HCT116 (cell line): ENCODE data around the gene ABLIM1. TPM values are rescaled to one million over a fixed set of nuclear protein-coding genes. Genes with fewer than 3 reads are reported as not detected.

Source experiments
- ATAC-seq: fragments of 200-7000 bp; cut with Tn5 transposase; 2 replicates; pipeline ENCODE4 v1.9.1; 2020; ENCODE audit warnings: mild to moderate bottlenecking, moderate library complexity
- BruUV-seq: library from RNA; stranded (reverse); fragments of 400-500 nt; replicated peaks from 2 replicates; lab custom pipeline; 2021; lab: Mats Ljungman, UMichigan
- CTCF ChIA-PET: fragments of 300-600 bp; sonication (Branson Sonifier 250); formaldehyde crosslinking; loops from one replicate; lab custom pipeline; 2021; ENCODE audit warnings: antibody characterized with exemption; lab: Charles Lee
- POLR2A ChIA-PET: fragments of 300-600, 350-600 bp; sonication (Branson Sonifier 250); formaldehyde crosslinking; loops from one replicate; lab custom pipeline; 2021; ENCODE audit warnings: antibody characterized with exemption; lab: Charles Lee
- RAD21 ChIA-PET, 2 experiments: fragments of 300-600 bp; sonication (Branson Sonifier 250); formaldehyde crosslinking; loops; one replicate each; lab custom pipeline; 2023; ENCODE audit warnings: low total read pairs in 2 of 2; ENCODE audit not compliant: uncharacterized antibody in 2 of 2, unreplicated experiment in 2 of 2, low non-redundant PET in 1 of 2; lab: Charles Lee
- DNase-seq: peaks from one replicate; pipeline ENCODE4 v3.0.0-alpha.2; 2010; ENCODE audit warnings: low read depth, low spot score
- H2AFZ ChIP-seq: fragments of 200-600 bp; shearing (Covaris generic), sonication (generic); 2 replicates; pipeline ENCODE4 v1.6.1; 2017; ENCODE audit warnings: low read depth, mixed run types, mixed read lengths, antibody characterized with exemption, low read length; ENCODE audit not compliant: poor library complexity, severe bottlenecking
- H3K27ac ChIP-seq: 2 replicates; pipeline ENCODE4 v1.5.1; 2012; ENCODE audit warnings: low read depth, low read length
- H3K27me3 ChIP-seq: fragments of 200-600 bp; sonication (generic); 2 replicates; pipeline ENCODE4 v1.6.1; 2016; ENCODE audit warnings: mixed run types, low read length, mixed read lengths; ENCODE audit not compliant: insufficient read depth
- H3K36me3 ChIP-seq, 2 experiments: fragments of 200-500 bp in 1 of 2; fragments of 200-600 bp in 1 of 2; sonication (Bioruptor generic) in 1 of 2; sonication (generic) in 1 of 2; 2 replicates each; pipeline versions ENCODE4 v1.5.1 to v1.6.1; 2014 to 2016; ENCODE audit warnings: low read length in 2 of 2, inconsistent platforms in 1 of 2, mixed read lengths in 1 of 2, mixed run types in 1 of 2; ENCODE audit not compliant: insufficient read depth in 2 of 2, control insufficient read depth in 1 of 2
- H3K4me1 ChIP-seq, 2 experiments: fragments of 200-600 bp in 1 of 2; sonication (generic) in 1 of 2; 2 replicates each; pipeline versions ENCODE4 v1.5.1 to v1.6.1; 2012 to 2017; ENCODE audit warnings: low read length in 2 of 2, inconsistent platforms in 1 of 2, mild to moderate bottlenecking in 1 of 2, mixed read lengths in 1 of 2, mixed run types in 1 of 2, moderate library complexity in 1 of 2; ENCODE audit not compliant: insufficient read depth in 2 of 2, control insufficient read depth in 1 of 2
- H3K4me2 ChIP-seq: fragments of 200-600 bp; sonication (generic); 2 replicates; pipeline ENCODE4 v1.6.1; 2017; ENCODE audit warnings: mixed run types, low read length, mixed read lengths
- H3K4me3 ChIP-seq, 2 experiments: fragments of 200-600 bp in 1 of 2; sonication (generic) in 1 of 2; replicated peaks in 1 of 2; 2 replicates each; pipeline ENCODE4 v1.5.1; 2011 to 2016; ENCODE audit warnings: low read length in 2 of 2, control low read depth in 1 of 2, low read depth in 1 of 2, mild to moderate bottlenecking in 1 of 2, mixed read lengths in 1 of 2, mixed run types in 1 of 2
- H3K79me2 ChIP-seq: fragments of 200-600 bp; sonication (generic); 2 replicates; pipeline ENCODE4 v1.6.1; 2017; ENCODE audit warnings: mild to moderate bottlenecking, mixed run types, low read length, moderate library complexity, mixed read lengths; ENCODE audit not compliant: insufficient read depth
- H3K9ac ChIP-seq: fragments of 200-600 bp; sonication (generic); 2 replicates; pipeline ENCODE4 v1.6.1; 2016; ENCODE audit warnings: low read length, mixed read lengths
- H3K9me2 ChIP-seq: fragments of 200-600 bp; sonication (generic), shearing (Covaris generic); 2 replicates; pipeline ENCODE4 v1.6.1; 2017; ENCODE audit warnings: mixed run types, mild to moderate bottlenecking, moderate library complexity; ENCODE audit not compliant: insufficient read depth
- H3K9me3 ChIP-seq, 2 experiments: fragments of 200-500 bp in 1 of 2; fragments of 200-600 bp in 1 of 2; sonication (Bioruptor generic) in 1 of 2; sonication (generic) in 1 of 2; 2 replicates each; pipeline ENCODE4 v1.6.1; 2014 to 2017; ENCODE audit warnings: low read length in 2 of 2, mixed read lengths in 2 of 2, inconsistent platforms in 1 of 2, low read depth in 1 of 2, mild to moderate bottlenecking in 1 of 2, mixed run types in 1 of 2, moderate library complexity in 1 of 2; ENCODE audit not compliant: control insufficient read depth in 1 of 2, insufficient read depth in 1 of 2
- H4K20me1 ChIP-seq: fragments of 200-600 bp; sonication (generic), shearing (Covaris generic); 2 replicates; pipeline ENCODE4 v1.6.1; 2017; ENCODE audit warnings: mixed run types, mild to moderate bottlenecking, moderate library complexity; ENCODE audit not compliant: insufficient read depth
- CEBPB ChIP-seq: IDR thresholded peaks from 2 replicates; pipeline ENCODE4 v1.6.1; 2012; ENCODE audit warnings: low read depth
- EGR1 ChIP-seq: IDR thresholded peaks from 2 replicates; pipeline ENCODE4 v1.6.1; 2012; ENCODE audit warnings: low read depth
- EZH2 ChIP-seq: fragments of 200-600 bp; sonication (generic); IDR thresholded peaks from 2 replicates; pipeline ENCODE4 v1.6.1; 2017; ENCODE audit warnings: antibody characterized with exemption, mixed run types
- SIN3A ChIP-seq: IDR thresholded peaks from 2 replicates; pipeline ENCODE4 v1.6.1; 2012; ENCODE audit warnings: low read depth
- SP1 ChIP-seq: IDR thresholded peaks from 2 replicates; pipeline ENCODE4 v1.6.1; 2012; ENCODE audit warnings: low read depth
- SRF ChIP-seq: IDR thresholded peaks from 2 replicates; pipeline ENCODE4 v1.6.1; 2012; ENCODE audit warnings: low read depth
- ZFX ChIP-seq: fragments of 450-650 bp; IDR thresholded peaks from 2 replicates; pipeline ENCODE4 v1.6.1; 2017
- ZNF274 ChIP-seq: fragments of 200-500 bp; sonication (Bioruptor generic); IDR thresholded peaks from 2 replicates; pipeline ENCODE4 v1.6.1; 2014; ENCODE audit warnings: mild to moderate bottlenecking, low read depth, low read length, inconsistent platforms
- intact Hi-C: fragments of 100-400 bp; cut with micrococcal nuclease; formaldehyde crosslinking; loops from 2 replicates; pipeline ENCODE4 v1.10.0; 2022
- total RNA-seq: library from RNA; stranded (reverse); gene quantifications from one replicate; pipeline ENCODE4 v1.2.1, GENCODE V29; 2021; ENCODE audit not compliant: unreplicated experiment
- TF ChIP-seq, protein P1 (sequence below): IDR thresholded peaks from 2 replicates; pipeline ENCODE4 v1.6.1; 2011; ENCODE audit warnings: mild to moderate bottlenecking, low read length, moderate library complexity; ENCODE audit not compliant: insufficient replicate concordance; ENCODE audit errors: extremely low read depth
- TF ChIP-seq, protein P2 (sequence below): IDR thresholded peaks from 2 replicates; pipeline ENCODE4 v1.6.1; 2012
- TF ChIP-seq, protein P3 (sequence below): IDR thresholded peaks from 2 replicates; pipeline ENCODE4 v1.6.1; 2012

The ABLIM1 gene
- total RNA-seq, 1 experiment from 2014 or later: 96.2 TPM

DNA sequence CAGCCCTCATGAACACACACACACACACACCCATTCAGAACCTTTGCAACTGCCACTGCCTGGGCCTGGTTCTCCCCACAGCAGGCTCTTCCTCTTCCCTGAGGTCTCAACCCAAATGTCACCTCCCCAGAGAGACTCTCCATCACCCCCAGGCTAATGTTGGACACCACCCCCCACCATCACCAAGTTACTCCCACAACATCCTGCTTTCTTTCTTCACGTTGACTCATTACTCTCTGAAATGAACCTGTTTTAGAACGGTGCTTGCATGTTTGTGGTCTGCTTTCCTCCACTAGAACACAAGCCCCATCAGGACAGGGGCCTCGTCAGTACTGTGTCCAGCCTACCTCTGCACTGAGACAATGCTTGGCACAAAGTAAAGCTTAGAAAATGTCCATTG, 269.8 kb downstream of the ABLIM1 start:
- no peak overlapping the region for H3K4me2 ChIP-seq
- no peak overlapping the region for H3K27ac ChIP-seq
- peaks cover 9 to 19% of the 10 kb centered on the region in 2 experiments for H3K4me1 ChIP-seq
- no peak overlapping the region for H3K9ac ChIP-seq
- DNase-seq (no peak), ATAC-seq (no peak)
- H3K4me3 ChIP-seq: no peak overlapping the region
- no peak overlapping the region for H2AFZ ChIP-seq
- no peaks in the 10 kb centered on the region for H3K36me3 ChIP-seq
- H3K9me3 ChIP-seq: no peaks in the 10 kb centered on the region
- RAD21 ChIA-PET: interaction anchor here in 1 of 2 experiments (1.5 kb wide), 1 partner anchor 84 kb away, joined by 4 read pairs; no protein-coding TSS in a partner anchor
- TF ChIP-seq ZFX (no peak), CEBPB (no peak), EZH2 (no peak), ZNF274 (no peak), SRF (no peak), EGR1 (no peak), SIN3A (no peak), SP1 (no peak)
- TF ChIP-seq, protein P1, sequence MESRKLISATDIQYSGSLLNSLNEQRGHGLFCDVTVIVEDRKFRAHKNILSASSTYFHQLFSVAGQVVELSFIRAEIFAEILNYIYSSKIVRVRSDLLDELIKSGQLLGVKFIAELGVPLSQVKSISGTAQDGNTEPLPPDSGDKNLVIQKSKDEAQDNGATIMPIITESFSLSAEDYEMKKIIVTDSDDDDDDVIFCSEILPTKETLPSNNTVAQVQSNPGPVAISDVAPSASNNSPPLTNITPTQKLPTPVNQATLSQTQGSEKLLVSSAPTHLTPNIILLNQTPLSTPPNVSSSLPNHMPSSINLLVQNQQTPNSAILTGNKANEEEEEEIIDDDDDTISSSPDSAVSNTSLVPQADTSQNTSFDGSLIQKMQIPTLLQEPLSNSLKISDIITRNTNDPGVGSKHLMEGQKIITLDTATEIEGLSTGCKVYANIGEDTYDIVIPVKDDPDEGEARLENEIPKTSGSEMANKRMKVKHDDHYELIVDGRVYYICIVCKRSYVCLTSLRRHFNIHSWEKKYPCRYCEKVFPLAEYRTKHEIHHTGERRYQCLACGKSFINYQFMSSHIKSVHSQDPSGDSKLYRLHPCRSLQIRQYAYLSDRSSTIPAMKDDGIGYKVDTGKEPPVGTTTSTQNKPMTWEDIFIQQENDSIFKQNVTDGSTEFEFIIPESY: no peak
- TF ChIP-seq, protein P2, sequence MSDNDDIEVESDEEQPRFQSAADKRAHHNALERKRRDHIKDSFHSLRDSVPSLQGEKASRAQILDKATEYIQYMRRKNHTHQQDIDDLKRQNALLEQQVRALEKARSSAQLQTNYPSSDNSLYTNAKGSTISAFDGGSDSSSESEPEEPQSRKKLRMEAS: no peak
- TF ChIP-seq, protein P3, sequence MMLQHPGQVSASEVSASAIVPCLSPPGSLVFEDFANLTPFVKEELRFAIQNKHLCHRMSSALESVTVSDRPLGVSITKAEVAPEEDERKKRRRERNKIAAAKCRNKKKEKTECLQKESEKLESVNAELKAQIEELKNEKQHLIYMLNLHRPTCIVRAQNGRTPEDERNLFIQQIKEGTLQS: no peak
- POLR2A ChIA-PET: no interaction called here
- no peaks in the 10 kb centered on the region for H4K20me1 ChIP-seq
- BruUV-seq: no TSS peak
- CTCF ChIA-PET: interaction anchor here (1.5 to 3.1 kb wide), 3 partner anchors 10 to 85 kb away, joined by 3 to 19 read pairs (median 16); no protein-coding TSS in a partner anchor
- intact Hi-C loops: no loop called here
- no peaks in the 10 kb centered on the region for H3K79me2 ChIP-seq
- peaks cover 12% of the 10 kb centered on the region; the same call in 1 of the 2 replicates for H3K27me3 ChIP-seq
- no peaks in the 10 kb centered on the region for H3K9me2 ChIP-seq
